ENCODE measurements around the gene GNG14. TPM values are rescaled to one million over a fixed set of nuclear protein-coding genes. Genes with fewer than 3 reads are reported as not detected.

Gene GNG14
- total and polyA plus RNA-seq, 10 of the 15 experiments (the other 5 are each of a cell fraction or from before 2014, with no cell fraction given), result not detected

DNA sequence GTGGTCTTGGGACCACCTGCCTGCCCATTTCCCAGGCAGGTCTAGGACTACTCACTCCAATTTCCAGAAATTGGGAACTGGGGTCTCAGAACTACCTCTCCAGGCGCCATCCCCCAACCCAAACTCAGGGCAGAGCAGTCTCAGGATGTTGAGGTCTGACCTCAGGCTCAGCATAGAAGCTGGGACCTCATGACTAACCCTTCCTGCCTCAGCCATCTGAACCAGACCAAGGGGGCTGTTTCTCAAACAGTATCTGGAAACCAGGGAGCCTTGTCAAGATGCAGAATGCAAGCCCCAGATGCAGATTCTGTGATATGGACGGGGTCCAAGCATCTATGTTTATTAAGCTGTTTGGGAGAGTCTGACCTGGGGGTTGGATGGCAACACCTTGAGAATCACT is 7.3 kb downstream of the GNG14 start (continued):
- TF ChIP-seq, protein P1, sequence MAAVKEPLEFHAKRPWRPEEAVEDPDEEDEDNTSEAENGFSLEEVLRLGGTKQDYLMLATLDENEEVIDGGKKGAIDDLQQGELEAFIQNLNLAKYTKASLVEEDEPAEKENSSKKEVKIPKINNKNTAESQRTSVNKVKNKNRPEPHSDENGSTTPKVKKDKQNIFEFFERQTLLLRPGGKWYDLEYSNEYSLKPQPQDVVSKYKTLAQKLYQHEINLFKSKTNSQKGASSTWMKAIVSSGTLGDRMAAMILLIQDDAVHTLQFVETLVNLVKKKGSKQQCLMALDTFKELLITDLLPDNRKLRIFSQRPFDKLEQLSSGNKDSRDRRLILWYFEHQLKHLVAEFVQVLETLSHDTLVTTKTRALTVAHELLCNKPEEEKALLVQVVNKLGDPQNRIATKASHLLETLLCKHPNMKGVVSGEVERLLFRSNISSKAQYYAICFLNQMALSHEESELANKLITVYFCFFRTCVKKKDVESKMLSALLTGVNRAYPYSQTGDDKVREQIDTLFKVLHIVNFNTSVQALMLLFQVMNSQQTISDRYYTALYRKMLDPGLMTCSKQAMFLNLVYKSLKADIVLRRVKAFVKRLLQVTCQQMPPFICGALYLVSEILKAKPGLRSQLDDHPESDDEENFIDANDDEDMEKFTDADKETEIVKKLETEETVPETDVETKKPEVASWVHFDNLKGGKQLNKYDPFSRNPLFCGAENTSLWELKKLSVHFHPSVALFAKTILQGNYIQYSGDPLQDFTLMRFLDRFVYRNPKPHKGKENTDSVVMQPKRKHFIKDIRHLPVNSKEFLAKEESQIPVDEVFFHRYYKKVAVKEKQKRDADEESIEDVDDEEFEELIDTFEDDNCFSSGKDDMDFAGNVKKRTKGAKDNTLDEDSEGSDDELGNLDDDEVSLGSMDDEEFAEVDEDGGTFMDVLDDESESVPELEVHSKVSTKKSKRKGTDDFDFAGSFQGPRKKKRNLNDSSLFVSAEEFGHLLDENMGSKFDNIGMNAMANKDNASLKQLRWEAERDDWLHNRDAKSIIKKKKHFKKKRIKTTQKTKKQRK (IDR thresholded peaks at IDR 0.05; ENCODE audit: low read depth, low read length), result no peak
- no peak for TF ChIP-seq NBN (IDR thresholded peaks at IDR 0.05)
- TF ChIP-seq TBL1XR1 (IDR thresholded peaks at IDR 0.05; ENCODE audit: low read depth, low read length), result no peak
- TF ChIP-seq SUZ12 (IDR thresholded peaks at IDR 0.05; ENCODE audit: unreplicated experiment), result no peak
- TF ChIP-seq, protein P2, sequence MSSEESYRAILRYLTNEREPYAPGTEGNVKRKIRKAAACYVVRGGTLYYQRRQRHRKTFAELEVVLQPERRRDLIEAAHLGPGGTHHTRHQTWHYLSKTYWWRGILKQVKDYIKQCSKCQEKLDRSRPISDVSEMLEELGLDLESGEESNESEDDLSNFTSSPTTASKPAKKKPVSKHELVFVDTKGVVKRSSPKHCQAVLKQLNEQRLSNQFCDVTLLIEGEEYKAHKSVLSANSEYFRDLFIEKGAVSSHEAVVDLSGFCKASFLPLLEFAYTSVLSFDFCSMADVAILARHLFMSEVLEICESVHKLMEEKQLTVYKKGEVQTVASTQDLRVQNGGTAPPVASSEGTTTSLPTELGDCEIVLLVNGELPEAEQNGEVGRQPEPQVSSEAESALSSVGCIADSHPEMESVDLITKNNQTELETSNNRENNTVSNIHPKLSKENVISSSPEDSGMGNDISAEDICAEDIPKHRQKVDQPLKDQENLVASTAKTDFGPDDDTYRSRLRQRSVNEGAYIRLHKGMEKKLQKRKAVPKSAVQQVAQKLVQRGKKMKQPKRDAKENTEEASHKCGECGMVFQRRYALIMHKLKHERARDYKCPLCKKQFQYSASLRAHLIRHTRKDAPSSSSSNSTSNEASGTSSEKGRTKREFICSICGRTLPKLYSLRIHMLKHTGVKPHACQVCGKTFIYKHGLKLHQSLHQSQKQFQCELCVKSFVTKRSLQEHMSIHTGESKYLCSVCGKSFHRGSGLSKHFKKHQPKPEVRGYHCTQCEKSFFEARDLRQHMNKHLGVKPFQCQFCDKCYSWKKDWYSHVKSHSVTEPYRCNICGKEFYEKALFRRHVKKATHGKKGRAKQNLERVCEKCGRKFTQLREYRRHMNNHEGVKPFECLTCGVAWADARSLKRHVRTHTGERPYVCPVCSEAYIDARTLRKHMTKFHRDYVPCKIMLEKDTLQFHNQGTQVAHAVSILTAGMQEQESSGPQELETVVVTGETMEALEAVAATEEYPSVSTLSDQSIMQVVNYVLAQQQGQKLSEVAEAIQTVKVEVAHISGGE (CRISPR knock-in tag; IDR thresholded peaks at IDR 0.05), result no peak
- TF ChIP-seq, protein P3, sequence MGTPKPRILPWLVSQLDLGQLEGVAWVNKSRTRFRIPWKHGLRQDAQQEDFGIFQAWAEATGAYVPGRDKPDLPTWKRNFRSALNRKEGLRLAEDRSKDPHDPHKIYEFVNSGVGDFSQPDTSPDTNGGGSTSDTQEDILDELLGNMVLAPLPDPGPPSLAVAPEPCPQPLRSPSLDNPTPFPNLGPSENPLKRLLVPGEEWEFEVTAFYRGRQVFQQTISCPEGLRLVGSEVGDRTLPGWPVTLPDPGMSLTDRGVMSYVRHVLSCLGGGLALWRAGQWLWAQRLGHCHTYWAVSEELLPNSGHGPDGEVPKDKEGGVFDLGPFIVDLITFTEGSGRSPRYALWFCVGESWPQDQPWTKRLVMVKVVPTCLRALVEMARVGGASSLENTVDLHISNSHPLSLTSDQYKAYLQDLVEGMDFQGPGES (IDR thresholded peaks at IDR 0.05), result no peak
- no peak for TF ChIP-seq EP300 (IDR thresholded peaks at IDR 0.05; ENCODE audit: borderline replicate concordance in 1 of 2, control insufficient read depth in 1 of 2, low read depth in 2 of 2, low read length in 2 of 2)
- TF ChIP-seq, protein P4, sequence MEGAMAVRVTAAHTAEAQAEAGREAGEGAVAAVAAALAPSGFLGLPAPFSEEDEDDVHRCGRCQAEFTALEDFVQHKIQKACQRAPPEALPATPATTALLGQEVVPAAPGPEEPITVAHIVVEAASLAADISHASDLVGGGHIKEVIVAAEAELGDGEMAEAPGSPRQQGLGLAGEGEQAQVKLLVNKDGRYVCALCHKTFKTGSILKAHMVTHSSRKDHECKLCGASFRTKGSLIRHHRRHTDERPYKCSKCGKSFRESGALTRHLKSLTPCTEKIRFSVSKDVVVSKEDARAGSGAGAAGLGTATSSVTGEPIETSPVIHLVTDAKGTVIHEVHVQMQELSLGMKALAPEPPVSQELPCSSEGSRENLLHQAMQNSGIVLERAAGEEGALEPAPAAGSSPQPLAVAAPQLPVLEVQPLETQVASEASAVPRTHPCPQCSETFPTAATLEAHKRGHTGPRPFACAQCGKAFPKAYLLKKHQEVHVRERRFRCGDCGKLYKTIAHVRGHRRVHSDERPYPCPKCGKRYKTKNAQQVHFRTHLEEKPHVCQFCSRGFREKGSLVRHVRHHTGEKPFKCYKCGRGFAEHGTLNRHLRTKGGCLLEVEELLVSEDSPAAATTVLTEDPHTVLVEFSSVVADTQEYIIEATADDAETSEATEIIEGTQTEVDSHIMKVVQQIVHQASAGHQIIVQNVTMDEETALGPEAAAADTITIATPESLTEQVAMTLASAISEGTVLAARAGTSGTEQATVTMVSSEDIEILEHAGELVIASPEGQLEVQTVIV (IDR thresholded peaks at IDR 0.05; ENCODE audit: borderline replicate concordance, partially characterized antibody), result no peak
